HG02623 (cell line): Measurements from ENCODE around the gene FBXO27.
"Not testable (repeated sequence)": the region's sequence is repeated elsewhere in the genome, so short reads cannot be mapped to it uniquely, and the experiment has no call there.

Source experiments
- ATAC-seq: cut with Tn5 transposase; IDR thresholded peaks from one replicate; pipeline ENCODE4 v1.9.1; 2021; ENCODE audit warnings: moderate library complexity; ENCODE audit not compliant: unreplicated experiment

The FBXO27 gene

DNA sequence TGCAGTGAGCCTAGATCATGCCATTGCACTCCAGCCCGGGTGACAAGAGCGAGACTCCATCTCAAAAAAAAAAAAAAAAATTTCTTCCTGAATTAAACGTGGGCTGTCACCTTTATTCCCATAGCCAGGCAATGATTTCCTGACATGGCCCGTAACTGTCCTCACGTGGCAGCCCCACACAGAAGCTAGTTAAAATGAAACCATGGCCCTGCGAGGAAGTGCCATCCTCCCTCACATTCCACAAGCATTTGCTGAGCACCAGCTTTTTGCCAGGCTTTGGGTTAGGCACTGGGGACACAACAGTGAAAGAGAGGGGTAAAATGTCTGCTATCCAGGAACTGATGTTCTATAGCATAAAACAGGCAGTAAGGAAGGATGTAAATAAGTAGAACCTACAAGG lies 13.2 kb upstream of the FBXO27 start:
- no peak for ATAC-seq

DNA sequence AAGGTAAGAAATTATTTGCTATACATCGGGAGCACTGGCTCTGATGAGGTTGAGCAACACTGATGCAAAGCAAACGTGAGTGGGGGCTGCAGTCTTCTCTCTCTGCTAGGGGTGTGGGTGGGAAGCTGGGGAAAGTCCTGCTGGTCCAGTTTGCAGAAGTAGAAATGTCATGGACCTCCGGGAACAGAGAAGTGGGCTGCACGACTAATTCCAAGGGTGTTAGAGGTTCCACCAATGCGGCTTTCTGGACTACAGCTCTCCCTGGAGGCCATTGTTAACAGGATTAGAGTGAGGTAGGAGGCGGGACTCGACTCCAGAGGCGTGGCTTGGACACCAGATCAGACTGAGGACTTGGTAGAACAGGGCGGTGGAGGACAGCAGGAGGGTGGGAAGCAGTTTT lies 5.7 kb upstream of the FBXO27 start:
- no peak for ATAC-seq

DNA sequence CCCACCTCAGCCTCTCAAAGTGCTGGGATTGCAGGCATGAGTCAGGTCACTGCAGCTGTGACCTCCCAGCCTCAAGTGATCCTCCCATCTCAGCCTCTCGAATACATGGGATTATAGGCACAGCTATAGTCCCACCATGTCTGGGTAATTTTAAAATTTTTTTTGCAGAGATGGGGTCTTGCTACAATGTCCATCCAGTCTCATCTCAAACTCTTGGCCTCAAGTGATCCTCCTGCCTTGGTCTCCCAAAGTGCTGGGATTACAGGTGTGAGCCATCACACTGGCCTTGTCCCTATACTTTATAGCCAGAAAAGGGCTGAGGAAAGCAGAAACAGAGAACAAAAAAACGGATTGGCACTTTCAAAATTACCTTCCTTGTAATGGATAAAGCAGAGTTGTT lies 4.8 kb upstream of the FBXO27 start:
- ATAC-seq, result no peak

DNA sequence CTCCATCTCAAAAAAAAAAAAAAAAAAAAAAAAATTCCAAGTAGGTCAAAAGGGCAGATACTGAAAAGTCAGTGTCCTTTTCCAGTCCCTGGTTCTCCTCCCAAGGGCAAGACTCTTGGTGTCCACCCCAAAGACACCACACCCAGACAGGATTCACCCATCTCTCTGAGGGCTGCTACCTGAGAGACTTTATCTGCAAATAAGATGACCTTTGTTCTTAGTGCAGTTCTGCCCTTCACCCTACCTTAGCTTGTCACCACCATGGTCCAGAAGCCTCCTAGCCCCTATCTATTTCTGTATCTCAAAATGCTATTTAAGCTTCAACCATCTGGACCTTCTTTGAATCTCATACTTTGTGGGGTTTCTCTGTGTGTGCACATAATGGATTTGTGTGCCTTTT lies 4.2 kb upstream of the FBXO27 start:
- no peak for ATAC-seq

DNA sequence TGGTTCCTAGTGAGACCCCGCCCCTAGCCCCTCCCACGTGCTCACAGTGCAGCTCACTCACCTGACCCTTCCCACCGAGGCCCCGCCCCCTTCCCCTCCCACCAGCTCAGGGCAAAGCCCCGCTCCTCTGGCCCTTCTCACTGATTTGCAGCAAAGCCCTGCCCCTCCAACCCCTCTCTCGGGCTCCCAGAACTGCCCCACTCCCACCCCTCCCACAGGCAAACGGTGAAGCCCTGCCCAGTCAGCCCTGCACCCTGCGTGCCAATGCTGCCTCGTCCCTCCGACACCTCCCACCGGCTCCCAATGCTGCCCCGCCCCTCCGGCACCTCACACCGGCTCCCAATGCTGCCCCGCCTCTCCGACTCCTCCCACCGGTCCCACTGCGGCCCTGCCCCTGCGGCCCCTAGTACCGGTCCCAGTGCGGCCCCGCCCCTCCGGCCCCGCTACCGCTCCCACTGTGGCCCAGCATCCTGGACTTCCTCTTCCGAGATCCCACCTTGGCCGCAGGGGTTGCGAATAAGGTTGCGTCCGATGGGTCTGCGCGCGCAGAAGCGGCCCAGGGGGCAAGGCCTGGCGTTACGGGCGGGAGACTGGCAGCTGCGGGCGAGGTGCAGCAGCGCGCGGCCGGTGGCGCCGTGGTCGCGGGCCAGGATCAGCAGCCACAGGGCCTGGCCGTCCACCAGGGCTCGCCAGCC lies 834 bp downstream of the FBXO27 start:
- ATAC-seq, result no peak

DNA sequence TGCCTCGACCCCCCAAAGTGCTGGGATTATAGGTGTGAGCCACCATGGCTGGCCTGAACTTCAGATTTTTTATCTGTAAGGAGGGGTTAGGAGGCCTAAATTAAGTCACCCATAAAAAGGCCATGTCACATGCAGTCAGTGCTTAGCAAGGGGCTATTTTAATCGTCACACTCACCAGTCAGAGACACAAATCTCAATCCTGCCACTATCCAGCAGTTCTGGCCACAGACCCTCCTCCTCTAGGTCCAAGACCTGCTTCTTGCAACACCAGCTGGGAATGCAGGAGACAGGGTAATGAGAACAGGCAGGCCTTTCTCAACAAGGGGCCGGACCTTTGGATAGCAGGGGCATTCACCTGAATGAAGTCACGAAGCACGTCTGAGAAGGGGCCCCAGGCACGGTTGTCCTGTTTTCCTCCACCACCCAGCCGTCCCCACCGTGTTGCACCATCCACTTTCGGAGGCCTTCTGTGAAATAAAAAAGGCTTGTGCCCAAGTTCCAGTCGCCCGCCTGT lies 1.4 kb downstream of the FBXO27 start:
- no peak for ATAC-seq

DNA sequence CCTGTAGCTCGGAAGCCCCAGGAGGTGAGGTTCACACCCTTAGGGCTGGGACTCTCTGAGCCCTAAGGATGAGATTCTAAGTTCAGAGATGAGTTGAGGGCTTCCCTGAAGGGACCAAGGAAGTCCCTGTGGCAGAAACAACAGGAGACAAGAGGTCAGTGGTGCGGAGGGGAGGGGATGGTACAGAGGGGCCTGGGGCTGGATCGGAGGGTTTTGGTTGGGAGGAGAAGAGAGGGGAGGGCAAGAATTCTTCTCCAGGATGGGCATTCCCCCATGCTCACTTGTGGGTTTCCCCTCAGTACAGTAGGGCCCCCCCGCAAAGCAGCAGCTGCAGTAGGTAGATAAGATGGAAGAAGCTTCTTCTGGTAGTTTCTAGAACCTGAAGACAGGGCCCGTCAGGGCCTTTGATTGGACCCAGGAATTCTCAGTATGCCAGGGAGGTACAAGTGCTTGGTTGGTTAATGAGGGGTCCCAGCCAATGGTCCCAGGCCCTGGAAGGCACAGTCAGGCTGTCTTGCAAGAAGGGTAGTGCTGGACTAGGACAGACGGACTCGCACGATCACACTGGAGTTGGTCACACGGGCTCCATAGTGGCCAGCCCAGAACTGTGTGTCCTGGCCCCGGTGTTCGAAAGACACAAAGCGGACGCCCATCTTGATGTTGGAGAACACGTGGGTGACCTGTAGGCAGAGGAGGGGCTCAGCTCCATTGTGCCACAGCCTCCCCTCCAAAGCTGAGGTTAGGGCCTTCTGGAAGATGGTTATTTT lies 7.3 kb downstream of the FBXO27 start:
- no peak for ATAC-seq

DNA sequence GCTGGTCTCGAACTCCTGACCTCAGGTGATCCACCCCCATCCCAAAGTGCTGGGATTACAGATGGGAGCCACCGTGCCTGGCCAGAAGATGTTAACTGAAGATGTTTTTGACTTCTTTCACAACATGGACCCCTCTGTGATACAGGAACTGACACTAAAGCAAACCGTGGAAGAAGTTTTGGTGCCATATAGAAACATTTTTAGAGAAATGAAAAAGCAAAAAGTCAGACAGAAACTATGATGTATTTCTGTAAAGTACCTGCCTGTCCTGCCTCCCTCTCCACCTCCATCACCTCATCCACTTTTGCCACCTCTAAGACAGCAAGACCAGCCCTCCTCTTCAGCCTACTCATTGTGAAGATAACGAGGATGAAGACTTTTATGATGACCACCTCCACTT lies 11.3 kb downstream of the FBXO27 start:
- no peak for ATAC-seq

DNA sequence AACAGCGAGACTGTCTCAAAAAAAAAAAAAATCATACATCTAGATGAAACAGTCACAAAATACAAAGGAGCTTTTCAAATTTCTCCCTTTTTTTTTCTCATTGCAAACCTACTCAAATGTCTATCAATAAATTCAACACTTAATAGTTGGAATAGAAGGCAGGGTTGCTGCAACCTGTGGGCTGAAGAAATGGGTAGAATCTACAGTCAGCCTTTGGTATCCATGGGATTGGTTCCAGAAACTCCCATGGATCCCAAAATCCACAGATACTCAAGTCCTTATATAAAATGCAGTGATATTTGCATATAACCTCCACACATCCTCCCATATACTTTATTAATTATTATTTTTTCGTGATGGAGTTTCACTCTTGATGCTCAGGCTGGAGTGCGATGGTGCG lies 14.7 kb downstream of the FBXO27 start:
- ATAC-seq, result no peak

DNA sequence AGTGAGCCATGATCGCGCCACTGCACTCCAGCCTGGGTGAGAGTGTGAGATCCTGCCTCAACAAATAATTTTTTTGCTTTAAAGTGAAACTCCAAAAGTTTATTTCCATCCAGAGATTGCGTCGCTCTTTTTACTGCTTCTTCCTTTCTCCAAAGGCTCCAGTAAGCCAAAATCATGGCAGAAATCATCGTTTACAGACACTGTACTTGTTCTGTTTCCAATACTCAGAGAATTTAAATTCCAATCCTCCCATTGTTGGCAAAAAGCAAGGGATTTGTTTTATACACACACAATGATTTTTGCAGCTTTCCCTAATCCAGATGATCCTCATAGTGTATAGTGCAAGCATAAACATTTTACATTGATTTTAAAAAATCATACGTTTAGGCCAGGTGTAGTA lies 15.3 kb downstream of the FBXO27 start:
- ATAC-seq, result no peak

DNA sequence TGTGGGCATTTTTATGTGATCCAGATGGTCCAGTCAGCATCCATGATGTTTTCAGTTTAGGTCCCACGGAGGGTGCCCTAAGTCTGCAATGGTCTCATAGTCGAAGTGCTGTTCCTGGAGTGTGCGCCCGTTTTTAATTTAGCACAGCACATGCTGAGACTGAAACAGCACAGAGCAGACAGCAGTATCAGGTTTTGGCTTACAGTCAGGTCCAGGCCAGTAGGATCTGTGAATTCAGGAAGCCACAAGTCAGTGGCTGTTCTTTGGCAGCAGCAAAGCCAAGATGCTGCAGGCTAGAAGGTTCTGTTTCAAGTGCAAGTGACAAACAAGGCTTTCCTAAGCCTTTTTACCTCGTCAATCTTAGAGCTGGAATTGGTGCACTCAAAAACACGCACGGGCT lies 18.3 kb downstream of the FBXO27 start:
- no peak for ATAC-seq

DNA sequence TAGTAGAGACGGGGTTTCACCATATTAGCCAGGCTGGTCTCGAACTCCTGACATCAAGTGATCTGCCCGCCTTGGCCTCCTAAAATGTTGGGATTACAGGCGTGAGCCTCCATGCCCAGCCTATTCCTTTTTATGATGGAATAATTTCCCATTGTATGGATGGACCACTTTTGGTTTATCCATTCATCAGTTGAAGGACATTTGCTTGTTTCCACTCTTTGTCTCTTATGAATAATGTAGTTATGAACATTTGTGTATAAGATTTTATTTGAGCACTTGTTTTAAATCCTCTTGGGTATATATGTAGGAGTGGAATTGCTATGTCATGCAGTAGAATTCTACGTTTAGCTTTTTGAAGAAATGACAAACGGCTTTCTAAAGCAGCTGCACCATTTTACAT lies 23.3 kb downstream of the FBXO27 start:
- ATAC-seq, result no peak

DNA sequence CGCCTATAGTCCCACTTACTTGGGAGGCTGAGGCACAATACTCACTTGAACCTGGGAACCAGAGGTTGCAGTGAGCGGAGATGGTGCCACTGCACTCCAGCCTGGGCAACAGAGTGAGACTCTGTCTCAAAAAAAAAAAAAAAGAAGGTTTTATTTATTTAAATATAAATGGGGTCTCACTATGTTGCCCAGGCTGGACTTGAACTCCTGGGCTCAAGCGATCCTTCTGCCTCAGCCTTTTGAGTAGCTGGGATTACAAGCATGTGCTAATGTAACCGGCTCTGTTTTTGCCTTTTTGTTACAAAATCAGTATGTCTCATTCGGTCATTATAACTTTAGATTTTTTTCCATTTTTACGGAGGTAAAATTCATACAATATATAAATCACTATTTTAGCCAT lies 24.2 kb downstream of the FBXO27 start:
- no peak for ATAC-seq

DNA sequence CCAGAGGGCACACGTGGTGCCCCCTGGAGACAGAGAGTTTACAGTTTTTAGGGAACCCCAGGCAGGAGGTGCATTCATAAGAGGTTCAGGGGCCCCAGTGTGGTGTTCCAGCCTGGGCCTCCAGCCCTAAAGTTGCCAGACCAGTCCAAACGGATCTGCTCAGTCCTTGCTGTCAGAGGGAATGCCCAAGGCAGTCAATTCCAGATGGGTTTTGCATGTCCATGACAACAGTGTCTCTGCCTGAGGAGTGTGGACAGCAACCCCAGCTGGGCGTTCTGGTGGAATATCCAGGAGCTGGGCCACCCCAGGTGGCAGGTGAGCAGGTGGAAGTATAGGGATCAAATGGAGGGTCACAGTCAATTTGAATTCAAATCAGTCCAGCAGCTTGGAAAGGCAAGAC lies 25.3 kb downstream of the FBXO27 start:
- no peak for ATAC-seq

DNA sequence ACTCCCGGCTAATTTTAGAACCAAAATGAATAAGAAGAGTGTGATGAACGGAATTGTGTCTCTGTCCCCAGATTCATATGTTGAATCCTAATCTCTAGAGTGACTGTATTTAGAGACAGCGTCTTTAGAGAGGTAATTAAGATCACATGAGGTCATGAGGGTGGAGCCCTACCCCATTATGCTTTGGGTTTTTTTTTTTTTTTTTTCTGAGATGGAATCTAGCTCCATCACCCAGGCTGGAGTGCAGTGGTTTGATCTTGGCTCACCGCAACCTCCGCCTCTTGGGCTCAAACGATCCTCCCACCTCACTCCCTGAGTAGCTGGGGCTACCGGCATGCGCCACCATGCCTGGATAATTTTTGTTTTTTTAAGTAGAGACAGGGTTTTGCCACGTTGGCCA lies 27.9 kb downstream of the FBXO27 start:
- no peak for ATAC-seq

DNA sequence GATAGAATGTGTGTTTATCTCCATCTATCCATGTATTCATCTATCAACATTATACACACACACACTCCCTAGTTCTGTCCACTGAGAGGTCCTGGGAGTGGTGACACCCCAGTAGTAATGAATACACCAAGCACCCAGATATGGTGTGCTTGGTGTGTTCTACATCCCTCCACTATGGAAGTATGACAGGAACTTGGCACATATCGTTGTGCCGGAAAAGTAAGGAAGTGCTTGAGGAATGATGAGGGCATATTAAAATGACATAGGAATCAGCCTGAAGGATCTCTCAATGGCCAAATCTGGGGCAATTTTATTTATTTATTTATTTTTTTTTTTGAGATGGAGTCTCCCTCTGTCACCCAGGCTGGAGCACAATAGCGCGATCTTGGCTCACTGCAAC lies 28.6 kb downstream of the FBXO27 start:
- no peak for ATAC-seq

DNA sequence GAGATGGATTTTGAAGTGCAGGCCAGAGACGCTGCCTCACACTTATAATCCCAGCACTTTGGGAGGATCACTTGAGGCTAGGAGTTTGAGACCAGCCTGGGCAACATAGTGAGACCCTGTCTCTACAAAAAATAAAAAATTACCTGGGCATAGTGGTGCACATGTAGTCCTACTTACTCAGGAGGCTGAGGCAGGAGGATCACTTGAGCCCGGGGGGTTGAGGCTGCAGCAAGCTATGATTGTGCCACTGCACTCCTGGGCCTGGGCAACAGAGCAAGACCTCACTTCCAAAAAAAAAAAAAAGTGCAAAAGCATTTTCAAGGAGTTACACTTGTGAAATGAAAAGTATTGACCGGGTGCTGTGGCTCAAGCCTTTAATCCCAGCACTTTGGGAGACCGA lies 29.2 kb downstream of the FBXO27 start:
- no peak for ATAC-seq

DNA sequence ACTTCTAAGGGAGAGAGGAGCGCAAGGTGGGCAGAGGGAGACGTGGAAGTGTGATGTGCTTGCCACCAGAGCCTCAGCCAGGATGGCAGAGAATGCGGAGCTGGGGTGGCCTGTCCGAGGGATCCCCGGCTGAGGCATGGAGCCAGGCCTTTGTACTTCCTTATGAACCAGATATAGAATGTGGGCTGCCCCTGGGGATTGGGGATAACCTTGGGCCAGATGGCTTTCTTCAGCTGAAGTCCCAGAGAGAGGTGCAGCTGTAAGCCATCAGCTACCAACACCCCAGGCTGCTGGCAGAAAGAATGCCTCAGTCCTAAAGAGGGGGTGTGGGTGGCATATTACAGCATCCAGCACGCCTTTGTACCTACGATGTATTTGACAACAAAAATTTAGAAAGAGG lies 31.3 kb downstream of the FBXO27 start:
- no peak for ATAC-seq

DNA sequence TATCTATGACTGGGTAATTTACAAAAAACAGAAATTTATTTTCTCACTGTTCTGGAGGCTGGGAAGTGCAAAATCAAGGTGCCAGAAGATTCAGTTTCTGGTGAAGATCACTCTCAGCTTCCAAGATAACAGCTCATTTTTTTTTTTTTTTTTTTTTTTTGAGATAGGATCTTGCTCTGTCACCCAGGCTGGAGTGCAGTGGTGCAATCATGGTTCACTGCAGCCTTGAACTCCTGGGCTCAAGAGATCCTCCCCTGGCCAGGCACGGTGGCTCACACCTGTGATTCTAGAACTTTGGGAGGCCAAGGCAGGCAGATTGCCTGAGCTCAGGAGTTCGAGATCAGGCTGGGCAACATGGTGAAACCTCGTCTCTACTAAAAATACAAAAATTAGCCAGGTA lies 34.8 kb downstream of the FBXO27 start:
- not testable (repeated sequence) for ATAC-seq

DNA sequence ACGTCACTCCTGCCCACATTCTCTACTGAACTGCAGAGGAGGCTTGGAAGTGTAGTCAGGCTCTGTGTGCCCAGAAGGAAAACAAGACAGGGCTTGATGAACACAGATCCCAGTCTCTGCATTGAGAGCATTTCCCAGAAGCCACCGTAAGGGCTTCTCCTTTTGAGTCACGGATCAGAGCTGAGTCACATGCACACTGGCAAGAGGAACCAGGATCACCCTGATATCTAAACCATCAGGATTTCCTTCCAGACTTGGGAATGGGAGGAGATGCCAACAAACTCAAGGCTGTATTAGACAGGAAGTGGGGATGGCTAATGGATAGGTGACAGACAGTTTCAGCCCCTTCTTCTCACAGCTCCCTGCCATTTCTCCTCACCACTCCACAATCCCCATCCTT lies 39.1 kb downstream of the FBXO27 start:
- ATAC-seq, result no peak

DNA sequence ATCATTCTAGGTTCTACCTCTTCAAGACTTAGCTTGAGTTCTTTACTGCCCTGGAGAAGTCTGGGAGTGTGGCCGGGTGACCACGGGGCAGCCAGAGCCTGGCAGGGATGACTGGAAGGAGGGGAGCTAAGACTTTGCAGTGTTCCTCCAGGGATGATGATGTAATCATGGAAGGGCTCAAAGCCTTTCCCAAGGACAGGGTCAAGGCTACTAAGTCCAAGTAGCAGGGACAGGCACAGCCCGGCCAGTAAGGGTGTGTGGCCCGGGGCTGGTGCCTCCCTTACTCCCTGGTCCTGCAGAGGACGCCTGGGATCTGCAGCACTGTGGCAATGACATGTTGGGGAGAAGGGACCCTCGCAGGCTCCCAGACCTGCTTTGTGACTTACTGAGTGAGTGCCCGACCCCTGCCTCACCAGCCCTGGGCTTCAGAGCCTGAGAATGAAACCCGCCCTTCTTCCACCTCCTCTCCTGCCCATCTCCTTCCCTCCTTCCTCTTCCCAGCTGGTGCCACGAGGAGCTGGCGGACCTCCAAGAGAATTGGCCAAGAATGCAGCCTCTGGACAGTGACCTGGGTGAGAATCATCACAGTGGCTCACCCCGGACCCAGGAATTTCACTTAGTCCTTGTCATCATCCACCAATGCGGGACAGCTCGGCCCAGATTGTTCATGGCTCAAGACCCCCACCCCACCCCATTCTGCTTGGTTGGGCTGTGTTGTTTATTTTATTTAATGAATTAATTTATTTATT lies 41.2 kb downstream of the FBXO27 start:
- no peak for ATAC-seq

DNA sequence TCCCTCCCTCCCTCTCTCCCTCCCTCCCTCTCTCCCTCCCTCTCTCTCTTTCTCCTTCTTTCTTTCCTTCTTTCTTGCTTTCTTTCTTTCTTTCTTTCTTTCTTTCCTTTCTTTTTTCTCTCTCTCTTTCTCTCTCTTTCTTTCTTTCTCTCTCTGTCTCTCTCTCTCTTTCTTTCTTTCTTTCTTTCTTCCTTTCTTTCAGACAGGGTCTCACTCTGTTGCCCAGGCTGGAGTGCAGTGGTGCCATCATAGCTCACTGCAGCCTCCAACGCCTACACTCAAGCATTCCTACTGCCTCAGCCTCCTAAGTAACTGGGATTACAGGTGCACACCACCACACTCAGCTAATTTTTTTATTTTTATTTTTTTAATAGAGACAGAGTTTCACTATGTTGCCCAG lies 42.7 kb downstream of the FBXO27 start:
- not testable (repeated sequence) for ATAC-seq
